Renal pelvis (tissue), 4 donors: ENCODE results near the gene CHCHD5. TPM values are rescaled to one million over a fixed set of nuclear protein-coding genes. Genes with fewer than 3 reads are reported as not detected.

Source experiments
- DNase-seq: peaks from one replicate; pipeline ENCODE4 v3.0.0-alpha.2; 2013
- polyA plus RNA-seq, 3 donors: library from polyadenylated mRNA; unstranded; fragments of 120-200 nt; gene quantifications; one replicate each; pipeline ENCODE4 v1.2.1, GENCODE V29; 2013; ENCODE audit not compliant: insufficient read length in 3 of 3

The CHCHD5 gene
- polyA plus RNA-seq, 3 donors = 32.7 to 37.7 (median 37.1) TPM

DNA sequence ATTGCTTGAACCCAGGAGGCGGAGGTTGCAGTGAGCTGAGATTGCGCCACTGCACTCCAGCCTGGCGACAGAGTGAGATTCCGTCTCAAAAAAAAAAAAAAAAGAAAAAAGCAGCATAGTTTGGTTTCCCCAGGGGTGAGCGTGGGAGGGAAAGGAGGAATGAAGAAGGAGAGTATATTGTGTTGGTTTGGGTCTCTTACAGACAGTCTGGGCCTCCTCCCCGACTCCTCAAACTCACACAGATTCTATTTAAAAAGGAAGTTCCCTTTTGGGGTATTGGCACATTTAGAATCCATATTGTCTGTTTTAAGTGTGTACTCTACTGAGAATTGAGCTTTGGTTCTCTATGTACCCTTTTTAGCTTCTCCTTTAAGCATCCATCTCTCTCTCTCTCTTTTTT is 34.0 kb downstream of the CHCHD5 start:
- DNase-seq = no peak

DNA sequence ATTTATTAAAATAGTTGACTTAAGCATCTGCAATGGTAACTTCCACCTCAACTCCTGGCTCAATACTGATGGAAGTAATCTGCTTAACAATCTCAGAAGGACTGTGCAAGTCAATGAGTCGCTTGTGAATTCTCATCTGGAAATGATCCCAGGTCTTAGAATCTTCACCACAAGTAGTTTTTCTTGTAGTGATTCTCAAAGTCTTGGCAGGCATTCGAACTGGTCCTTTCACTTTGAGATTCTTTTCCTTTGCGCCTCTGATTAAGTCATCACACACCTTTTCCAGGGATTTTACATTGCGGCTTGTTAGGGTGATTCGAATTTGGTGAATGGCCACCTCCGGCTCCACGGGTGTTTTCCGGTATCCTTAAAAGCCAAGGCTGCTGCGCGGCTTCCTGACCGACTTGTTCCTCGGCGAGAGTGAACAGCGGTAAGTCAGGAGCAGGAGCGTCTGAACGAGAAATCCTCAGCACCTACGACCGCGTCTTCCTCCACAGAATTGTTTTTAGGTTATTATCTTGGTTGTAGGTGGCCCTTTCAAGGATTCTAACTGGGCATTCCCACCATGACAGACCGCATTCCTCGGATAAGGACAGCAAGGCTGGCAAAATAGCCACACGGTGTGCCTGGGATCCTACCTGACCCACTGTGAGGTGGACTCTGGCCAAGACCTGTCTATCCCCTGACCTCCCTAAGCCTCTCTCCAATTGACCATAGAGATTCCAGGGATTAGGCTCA is 37.5 kb downstream of the CHCHD5 start:
- no peak for DNase-seq

DNA sequence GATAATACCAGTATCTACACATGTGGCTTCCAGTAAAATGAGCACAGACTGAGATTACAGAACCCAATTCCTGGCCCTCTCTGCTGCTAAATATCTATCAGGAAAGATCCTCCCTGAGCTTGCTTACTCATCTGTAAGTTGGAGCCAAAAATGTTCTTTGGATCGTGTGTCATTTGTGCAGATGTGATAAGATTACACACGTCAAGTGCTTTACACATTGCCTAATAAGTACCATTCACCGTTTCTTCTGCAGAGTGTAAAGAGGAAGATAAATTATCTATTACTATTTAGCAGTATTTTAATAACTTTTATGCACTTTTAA is 38.1 kb downstream of the CHCHD5 start:
- no peak for DNase-seq

DNA sequence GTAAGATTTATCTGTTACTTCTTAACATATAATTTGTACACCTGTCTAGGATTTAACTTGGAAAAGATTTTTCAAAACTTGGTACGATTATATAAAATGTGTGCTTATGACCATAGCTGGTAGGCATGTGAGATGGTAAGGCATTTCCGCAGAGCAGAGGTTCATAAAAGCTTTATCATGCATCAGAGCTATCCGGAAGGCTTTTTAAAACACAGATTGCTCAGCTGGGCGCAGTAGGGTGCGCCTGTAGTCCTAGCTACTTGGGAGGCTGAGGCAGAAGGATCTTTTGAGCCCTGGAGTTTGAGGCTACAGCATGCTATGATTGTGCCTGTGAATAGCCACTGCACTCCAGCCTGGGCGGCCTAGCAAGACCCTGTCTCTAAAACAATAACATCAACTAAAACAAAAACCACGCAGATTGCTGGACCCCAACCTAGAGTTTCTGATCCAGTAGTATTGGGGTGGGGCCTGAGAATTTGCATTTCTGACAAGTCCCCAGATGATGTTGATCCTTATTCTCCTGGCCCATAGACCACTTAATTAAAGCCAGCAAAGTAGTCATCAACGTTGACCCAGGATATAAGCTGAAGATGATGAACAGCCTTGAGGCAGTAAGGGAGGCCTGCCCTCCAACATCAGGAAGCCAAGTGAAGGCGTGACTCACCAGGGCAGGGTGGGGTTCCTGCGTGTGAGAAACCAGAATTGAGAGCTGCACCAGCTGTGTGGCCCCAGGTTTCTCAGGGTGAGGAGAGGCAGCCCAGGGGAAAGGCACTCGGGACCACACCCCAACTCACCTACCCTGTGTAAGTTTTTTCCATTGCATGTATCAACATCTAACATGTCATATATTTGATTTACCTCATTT is 39.7 kb downstream of the CHCHD5 start:
- DNase-seq = no peak

DNA sequence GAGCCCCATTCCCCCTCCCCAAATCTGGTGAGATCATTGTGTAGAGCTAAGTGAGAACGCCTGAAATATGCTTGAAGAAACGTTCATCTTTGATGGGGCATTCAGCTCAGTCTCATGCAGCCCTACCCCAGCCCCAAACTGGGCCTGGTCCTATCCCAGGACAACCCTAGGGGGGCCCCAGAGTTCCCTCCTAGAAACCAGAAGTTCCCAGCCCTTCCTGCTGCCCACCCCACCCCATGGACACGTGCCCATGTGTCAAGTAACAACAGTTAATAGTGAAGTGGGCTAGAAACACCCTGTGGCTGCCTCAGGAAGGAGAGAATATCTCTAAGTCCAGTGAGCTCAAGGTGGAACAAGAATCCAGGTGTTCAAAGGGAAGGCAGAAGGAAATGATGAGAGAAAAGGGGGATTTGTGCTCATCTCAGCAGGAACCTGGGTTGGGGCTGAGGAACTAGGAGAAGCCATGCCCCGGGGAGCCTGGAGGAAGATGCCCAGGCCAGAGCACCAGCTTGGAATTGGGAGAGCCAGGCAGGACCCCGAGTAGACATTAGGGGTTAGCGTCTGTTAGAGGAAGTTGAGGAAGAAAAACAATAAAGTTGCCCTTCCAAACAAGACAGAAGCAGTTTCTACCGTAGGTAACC is 41.2 kb downstream of the CHCHD5 start:
- DNase-seq = no peak

DNA sequence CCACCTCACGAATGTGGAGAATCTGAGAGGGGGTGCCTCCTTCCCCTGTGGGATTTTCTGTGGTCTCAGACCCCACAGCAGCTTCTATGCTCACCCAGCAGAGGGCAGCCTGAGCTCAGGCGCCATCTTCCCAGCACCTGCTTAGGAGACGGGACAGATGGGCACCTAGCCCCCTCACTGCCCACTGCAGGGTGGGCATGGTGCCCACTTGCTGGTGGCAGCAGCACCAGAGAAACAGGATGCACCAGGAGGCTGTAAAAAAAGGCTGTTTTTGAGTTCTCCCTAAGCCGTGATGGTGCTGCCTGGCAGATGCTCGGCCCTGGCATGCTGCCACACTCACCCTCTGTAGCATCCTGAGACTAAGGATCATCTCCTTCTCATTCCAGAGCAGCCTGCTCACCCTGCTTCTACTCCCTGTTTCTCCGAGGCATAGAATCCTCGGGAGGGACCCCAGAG is 42.2 kb downstream of the CHCHD5 start:
- no peak for DNase-seq

DNA sequence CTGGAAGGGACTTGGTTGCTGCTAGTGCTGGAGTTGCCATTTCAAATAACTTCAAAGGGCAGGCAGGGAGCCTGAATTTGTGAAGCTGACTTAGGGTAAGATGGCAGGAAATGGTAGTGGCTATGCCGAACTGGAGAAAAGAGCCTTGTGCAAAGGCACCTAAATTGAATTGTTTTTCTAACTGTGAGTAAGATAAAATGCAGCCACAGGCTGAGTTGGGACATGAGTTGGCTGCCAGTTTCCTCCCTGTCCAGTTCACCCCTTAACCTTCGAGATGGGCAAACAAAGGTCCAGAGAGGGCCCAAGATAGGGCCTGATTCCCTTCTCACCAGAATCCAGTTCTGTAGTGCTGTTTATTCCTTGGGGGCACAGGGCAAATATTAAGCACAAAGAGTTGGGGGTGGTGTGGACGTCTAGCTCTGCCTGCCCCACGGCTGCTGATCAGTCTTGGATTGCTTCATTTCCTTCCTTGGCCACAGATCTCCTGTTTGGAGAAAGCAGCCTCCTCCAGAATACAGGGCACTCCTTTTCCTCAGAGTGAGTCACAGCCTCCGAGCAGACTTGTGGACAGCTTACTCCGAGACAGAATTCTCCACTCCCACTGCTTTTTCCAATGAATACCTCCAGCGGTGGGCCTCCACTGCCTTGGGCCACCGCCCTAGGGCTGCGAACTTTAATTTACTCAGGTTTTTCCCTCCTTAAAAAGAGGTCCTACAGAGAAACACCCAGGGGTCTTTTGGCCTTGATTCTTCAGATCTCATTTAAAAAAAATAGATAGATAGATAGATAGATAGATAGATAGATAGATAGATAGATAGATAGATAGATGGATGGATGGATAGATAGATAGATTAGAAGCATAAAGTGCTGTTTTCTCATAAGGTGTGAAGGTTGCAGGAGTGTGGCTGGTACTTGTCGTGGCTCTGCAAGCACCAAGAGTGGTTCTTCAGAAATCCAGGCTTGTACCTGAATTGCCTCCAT is 42.9 kb downstream of the CHCHD5 start:
- no peak for DNase-seq

DNA sequence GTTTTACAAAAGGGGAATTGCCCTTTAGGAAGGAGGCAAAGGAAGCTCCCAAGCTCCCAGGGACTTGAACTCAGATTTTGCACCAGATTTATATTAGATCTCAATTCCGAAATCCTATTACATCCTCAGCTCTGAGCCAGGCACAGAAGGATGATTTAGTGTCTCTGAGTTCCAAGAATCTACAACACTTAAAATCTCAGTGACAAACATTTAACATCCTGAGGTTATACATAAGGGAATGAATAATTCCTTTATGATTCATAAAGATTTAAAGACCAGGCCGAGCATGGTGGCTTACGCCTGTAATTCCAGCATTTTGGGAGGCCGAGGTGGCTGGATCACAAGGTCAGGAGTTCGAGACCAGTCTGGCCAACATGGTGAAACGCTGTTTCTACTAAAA is 44.8 kb downstream of the CHCHD5 start:
- DNase-seq = no peak

DNA sequence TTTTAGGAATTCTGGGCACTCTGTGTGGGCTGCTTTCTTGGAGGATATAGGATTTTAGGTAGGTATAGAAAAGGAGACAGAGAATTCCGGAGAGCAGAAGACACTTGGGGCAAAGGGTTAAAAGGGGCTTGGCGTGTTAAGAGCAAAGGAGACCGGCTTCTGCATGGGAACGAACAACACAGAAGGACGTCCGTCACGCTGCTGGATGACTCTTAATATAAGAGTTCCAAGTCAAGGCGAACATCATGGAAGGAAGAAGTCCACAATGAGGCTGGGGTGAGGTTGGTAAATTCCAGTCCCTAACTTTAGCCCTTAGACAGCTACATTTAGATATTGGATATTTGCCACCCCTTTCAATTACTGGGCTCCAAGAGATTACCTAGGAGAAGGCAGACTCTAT is 45.4 kb downstream of the CHCHD5 start:
- DNase-seq = no peak

DNA sequence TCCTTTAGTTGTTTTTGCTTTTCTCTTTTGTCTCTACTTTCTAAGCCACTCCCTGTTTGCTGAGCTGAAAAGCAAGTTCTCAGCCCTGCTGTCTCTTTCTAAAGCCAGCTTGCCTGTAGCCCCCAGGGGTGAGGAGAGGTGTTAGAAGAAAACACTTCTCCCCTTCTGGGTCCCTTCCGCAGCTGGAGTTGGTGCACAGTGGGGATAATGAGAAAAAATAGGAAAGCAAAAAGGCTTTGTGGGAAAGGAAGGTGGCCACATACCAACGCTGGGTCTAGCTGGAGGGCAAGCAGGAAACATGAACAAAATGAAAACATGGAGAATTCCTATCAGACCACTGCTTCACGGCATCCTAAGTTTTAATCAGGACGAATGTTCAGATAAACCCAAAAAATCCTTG is 45.9 kb downstream of the CHCHD5 start:
- DNase-seq = no peak

DNA sequence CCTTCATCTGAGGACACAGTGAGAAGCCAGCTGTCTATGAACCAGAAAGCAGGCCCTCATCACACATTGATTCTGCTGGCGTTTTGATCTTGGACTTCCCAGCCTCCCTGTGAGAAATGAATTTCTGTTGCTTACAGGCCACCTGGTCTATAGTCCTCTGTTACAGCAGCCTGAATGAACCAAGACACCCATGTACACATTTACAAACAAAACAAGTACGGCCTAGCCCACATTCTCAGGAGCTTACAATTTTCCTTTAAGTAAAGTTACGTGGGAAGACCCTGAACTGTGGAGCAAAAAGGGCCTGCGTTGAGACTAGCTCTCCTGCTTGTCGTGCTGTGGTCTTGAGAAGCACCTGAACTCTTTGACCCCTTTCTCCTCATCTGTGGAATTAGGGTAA is 49.3 kb downstream of the CHCHD5 start:
- no peak for DNase-seq

DNA sequence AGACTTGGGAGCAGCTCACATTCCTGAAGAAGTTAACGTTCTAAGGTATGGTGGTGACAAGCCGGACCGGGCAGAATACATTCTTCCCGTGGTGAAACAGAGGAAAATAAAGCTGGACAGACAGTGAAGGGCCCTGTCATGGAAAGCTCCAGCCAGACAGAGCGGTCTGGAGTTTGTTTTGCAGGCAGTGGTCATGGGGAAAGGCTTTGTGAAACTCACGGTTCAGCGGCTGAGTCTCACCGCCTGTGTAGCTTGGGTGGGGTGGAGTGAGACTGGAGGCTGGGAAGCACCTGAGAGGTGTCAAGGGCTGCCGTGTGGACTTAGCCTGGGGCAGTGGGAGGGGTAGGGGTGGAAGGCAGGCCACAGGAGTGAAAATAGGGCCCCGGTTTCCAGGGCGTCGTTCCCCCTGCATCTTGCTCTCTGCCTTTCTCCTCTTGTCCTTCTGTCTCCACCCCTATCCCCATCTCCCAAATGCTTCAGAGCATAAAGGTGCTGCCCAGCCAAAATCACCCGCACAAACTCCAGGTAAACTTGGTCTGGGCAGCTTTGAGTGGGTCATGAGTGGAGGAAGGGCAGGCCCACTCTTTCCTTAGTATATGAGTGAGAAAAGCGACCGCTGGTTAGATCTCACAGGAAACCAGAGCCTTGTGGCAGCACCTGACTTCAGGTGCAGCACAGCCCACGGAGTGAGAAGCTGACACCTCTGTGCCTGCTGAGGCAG is 49.9 kb downstream of the CHCHD5 start:
- no peak for DNase-seq

DNA sequence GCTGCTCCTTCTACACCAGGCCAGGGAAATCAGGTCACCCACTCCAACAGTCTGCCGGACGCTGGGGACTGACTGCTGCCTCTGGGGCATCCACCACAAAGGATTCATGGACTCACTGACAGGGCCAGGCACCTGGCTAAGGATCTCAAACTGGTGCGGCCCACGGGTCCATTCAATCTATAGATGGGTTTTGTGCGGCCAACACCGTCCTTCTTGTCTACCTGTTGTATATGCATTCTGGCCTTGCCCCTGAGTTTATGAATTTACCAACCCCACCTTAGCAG is 50.4 kb downstream of the CHCHD5 start:
- DNase-seq = no peak

DNA sequence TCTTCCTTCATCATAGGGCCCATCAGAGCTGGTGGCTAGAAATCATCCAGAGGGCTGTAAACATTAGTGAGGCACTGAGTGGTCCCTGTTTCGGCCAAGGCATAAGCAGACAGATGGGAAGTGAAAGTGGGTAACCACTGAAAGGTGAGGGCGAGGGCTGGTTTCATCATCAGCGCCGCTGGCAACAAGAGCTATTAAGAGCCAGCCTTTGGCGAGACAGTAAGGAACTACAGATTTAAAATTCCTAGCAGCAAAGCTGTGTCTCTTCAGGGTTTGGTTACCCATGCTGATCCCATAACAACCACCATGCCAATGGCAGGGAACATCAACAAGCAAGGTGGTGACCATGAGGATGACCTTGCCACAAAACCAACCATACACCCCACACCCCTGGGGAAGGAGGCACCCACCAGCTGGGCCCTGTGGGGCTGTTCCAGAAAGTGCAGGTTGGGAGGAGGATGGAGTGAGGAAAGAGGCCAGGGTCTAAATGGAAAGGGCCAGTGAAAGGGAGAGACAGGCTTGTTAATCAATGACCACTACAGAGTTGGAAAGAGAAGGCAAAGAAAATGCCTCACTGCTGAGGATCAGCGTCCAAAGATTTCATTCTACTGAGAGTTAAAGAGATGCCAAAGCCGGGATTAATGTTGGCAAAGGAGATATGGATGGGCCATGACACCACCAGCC is 52.3 kb downstream of the CHCHD5 start:
- no peak for DNase-seq

DNA sequence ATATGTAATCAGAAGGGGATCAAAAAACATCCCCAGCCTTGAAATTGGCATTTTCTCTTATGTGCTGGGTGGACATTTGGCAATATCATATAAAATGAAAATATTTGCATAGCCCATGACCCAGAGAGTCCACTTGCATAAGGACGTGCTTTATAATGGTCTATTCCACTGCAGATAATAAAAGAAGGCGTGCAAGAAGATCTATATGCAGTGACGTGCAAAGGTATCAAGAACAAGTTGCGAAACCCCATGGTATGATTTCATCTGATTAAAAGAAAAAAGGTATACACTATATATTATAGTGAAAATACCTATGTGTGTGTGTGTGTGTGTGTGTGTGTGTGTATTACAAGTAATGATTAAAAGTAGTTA is 52.9 kb downstream of the CHCHD5 start:
- no peak for DNase-seq

Other genes starting within 250 kb of the CHCHD5 start
- 1 to 10 TPM; 4.0 to 7.1 (median 4.7) TPM for gene RGPD8, start 151.0 kb upstream of the CHCHD5 start, polyA plus RNA-seq
- 10 to 100 TPM; 35.2 to 40.2 (median 37.9) TPM for gene TTL, start 102.5 kb upstream of the CHCHD5 start, polyA plus RNA-seq
- gene POLR1B, start 42.1 kb upstream of the CHCHD5 start, polyA plus RNA-seq = 10 to 100 TPM; 21.0 to 25.2 (median 24.2) TPM
- 10 to 100 TPM; 40.0 to 51.5 (median 49.1) TPM for gene SLC20A1, start 61.3 kb downstream of the CHCHD5 start, polyA plus RNA-seq
- 1 to 10 TPM in 1 of 3 donors, under 1 TPM in 1, not detected in 1; 0.34 to 1.4 TPM for gene NT5DC4, start 136.4 kb downstream of the CHCHD5 start, polyA plus RNA-seq
- gene CKAP2L, start 180.0 kb downstream of the CHCHD5 start, polyA plus RNA-seq = 10 to 100 TPM; 12.4 to 14.8 (median 12.9) TPM
- under 1 TPM in 2 of 3 donors, not detected in 1; 0.07 to 0.13 TPM for gene IL1A, start 199.9 kb downstream of the CHCHD5 start, polyA plus RNA-seq